ENCODE measurements around the gene TEX52. TPM values are rescaled to one million over a fixed set of nuclear protein-coding genes. Genes with fewer than 3 reads are reported as not detected.
A peak's percentile ranks its signal among the peaks of the same experiment; 100 is the strongest.

The TEX52 gene
- total RNA-seq, 2 donors from 2014 or later, result not detected

- TF ChIP-seq CTCF (IDR thresholded peaks at IDR 0.05) (no peak), POLR2A (IDR thresholded peaks at IDR 0.05) (no peak)
- Histone ChIP-seq H3K9me3 (no peaks in the 10 kb centered on the region), H3K4me1 (peaks cover 19% of the 10 kb centered on the region), H3K27ac (peak overlapping the region in 3 of 4 donors; percentile 92 to 99 (median 95)), H3K4me3 (peak overlapping the region in 1 of 2 donors; percentile 69), H3K27me3 (no peaks in the 10 kb centered on the region), H3K36me3 (replicated peaks in 1 of 2; ENCODE audit: insufficient read depth in 1 of 2, low read depth in 2 of 2) (no peaks in the 10 kb centered on the region)
- DNase-seq (no peak), ATAC-seq (no peak)
- 39 to 54% methylated on average over 5 of the region's 5 CpGs for WGBS, 2 donors
- intact Hi-C loops (cut with DNase I), result no loop called here
Observed at GRCh38 chr12:2811801-2812200, 45.0 kb downstream of the TEX52 start.

GRCh38 chr12:2806700-2807099 is 50.1 kb downstream of the TEX52 start:
- H3K4me1 ChIP-seq, result peaks cover 2% of the 10 kb centered on the region
- intact Hi-C loops (cut with DNase I), result no loop called here
- H3K36me3 ChIP-seq (replicated peaks in 1 of 2; ENCODE audit: insufficient read depth in 1 of 2, low read depth in 2 of 2), result peaks cover 4 to 9% of the 10 kb centered on the region in 2 donors
- DNase-seq, result no peak
- ATAC-seq, result no peak
- WGBS, 2 donors, result 85 to 88% methylated on average over 6 of the region's 6 CpGs
- no peaks in the 10 kb centered on the region for H3K9me3 ChIP-seq
- no peak overlapping the region for H3K4me3 ChIP-seq
- H3K27ac ChIP-seq, result no peak overlapping the region
- H3K27me3 ChIP-seq, result no peaks in the 10 kb centered on the region
- no peak for TF ChIP-seq CTCF (IDR thresholded peaks at IDR 0.05)

GRCh38 chr12:2805143-2805520 is 51.7 kb downstream of the TEX52 start:
- TF ChIP-seq POLR2A (IDR thresholded peaks at IDR 0.05) (no peak), CTCF (IDR thresholded peaks at IDR 0.05) (no peak)
- Histone ChIP-seq H3K9me3 (no peaks in the 10 kb centered on the region), H3K27me3 (no peaks in the 10 kb centered on the region), H3K36me3 (replicated peaks in 1 of 2; ENCODE audit: insufficient read depth in 1 of 2, low read depth in 2 of 2) (peaks cover 10 to 17% of the 10 kb centered on the region in 2 donors), H3K4me1 (peaks cover 3% of the 10 kb centered on the region), H3K4me3 (no peak overlapping the region), H3K27ac (no peak overlapping the region)
- intact Hi-C loops (cut with DNase I), result no loop called here
- DNase-seq (no peak), ATAC-seq (no peak)
- 56 to 69% methylated on average over 2 of the region's 2 CpGs for WGBS, 2 donors

- Histone ChIP-seq H3K9me3 (no peaks in the 10 kb centered on the region), H3K27me3 (no peaks in the 10 kb centered on the region), H3K36me3 (replicated peaks in 1 of 2; ENCODE audit: insufficient read depth in 1 of 2, low read depth in 2 of 2) (peaks cover 13 to 23% of the 10 kb centered on the region in 2 donors), H3K4me3 (no peak overlapping the region), H3K27ac (peak overlapping the region in 1 of 4 donors; percentile 7), H3K4me1 (peaks cover 3% of the 10 kb centered on the region)
- DNase-seq, result peak; percentile 27 to 46 (median 36)
- ATAC-seq, result peak; percentile 24
- 53 to 63% methylated on average over 5 of the region's 5 CpGs for WGBS, 2 donors
- intact Hi-C loops (cut with DNase I), result no loop called here
- TF ChIP-seq CTCF (IDR thresholded peaks at IDR 0.05), result no peak
- TF ChIP-seq POLR2A (IDR thresholded peaks at IDR 0.05), result no peak
Observed at GRCh38 chr12:2804393-2805142, 52.3 kb downstream of the TEX52 start.
